PC-3 (cell line): ENCODE data around the gene PPIL1.

Experiments used
- CTCF ChIP-seq: fragments of 300-600 bp; sonication (generic); conservative IDR thresholded peaks from 2 replicates; pipeline ENCODE4 v1.5.1; 2017; ENCODE audit warnings: antibody characterized with exemption, low read depth, mild to moderate bottlenecking, low read length
- EZH2 ChIP-seq: fragments of 300-600 bp; sonication (generic); IDR thresholded peaks from one replicate; pipeline ENCODE4 v1.6.1; 2017; ENCODE audit warnings: antibody characterized with exemption, mild to moderate bottlenecking, low read length; ENCODE audit not compliant: unreplicated experiment

- no peak for TF ChIP-seq CTCF
- no peak for TF ChIP-seq EZH2
Measured at GRCh38 chr6:36841756-36842155, 32.8 kb downstream of the PPIL1 start.
